WTC11 (cell line): Measurements from ENCODE around the gene PPP1CA. TPM values are rescaled to one million over a fixed set of nuclear protein-coding genes. Genes with fewer than 3 reads are reported as not detected.

ENCODE experiments used
- ATAC-seq: fragments of 200-7000 bp; cut with Tn5 transposase; 2 replicates; pipeline ENCODE4 v1.10.0; 2021; ENCODE audit warnings: mild to moderate bottlenecking, moderate library complexity
- CTCF ChIA-PET: fragments of 300-600 bp; sonication (Branson Sonifier 250); formaldehyde crosslinking; loops from one replicate; lab custom pipeline; 2021; ENCODE audit warnings: antibody characterized with exemption; lab: Charles Lee
- POLR2A ChIA-PET: fragments of 350-600 bp; sonication (Branson Sonifier 250); formaldehyde crosslinking; loops from one replicate; lab custom pipeline; 2021; ENCODE audit warnings: antibody characterized with exemption; lab: Charles Lee
- DNase-seq: peaks from one replicate; pipeline ENCODE4 v3.0.0; 2021; ENCODE audit warnings: low spot score
- H3K27ac Mint-ChIP-seq: 2 replicates; pipeline ENCODE4 v1.8.0; 2021; ENCODE audit warnings: mixed read lengths
- H3K27me3 Mint-ChIP-seq: 2 replicates; pipeline ENCODE4 v1.8.0; 2021; ENCODE audit warnings: low read depth, mild to moderate bottlenecking, moderate library complexity, mixed read lengths
- H3K36me3 Mint-ChIP-seq: 2 replicates; pipeline ENCODE4 v1.8.0; 2021; ENCODE audit warnings: mixed read lengths
- H3K4me1 Mint-ChIP-seq: 2 replicates; pipeline ENCODE4 v1.8.0; 2022; ENCODE audit warnings: mixed read lengths
- H3K4me3 Mint-ChIP-seq: 2 replicates; pipeline ENCODE4 v1.8.0; 2021; ENCODE audit warnings: mild to moderate bottlenecking, moderate library complexity, mixed read lengths
- H3K9me3 Mint-ChIP-seq: 2 replicates; pipeline ENCODE4 v1.8.0; 2021; ENCODE audit warnings: mixed read lengths
- CREB1 ChIP-seq: sonication (generic); formaldehyde crosslinking; IDR thresholded peaks from 2 replicates; pipeline ENCODE4 v1.8.0; 2023; ENCODE audit warnings: mild to moderate bottlenecking, missing genetic modification reagents
- E2F1 ChIP-seq: sonication (generic); formaldehyde crosslinking; IDR thresholded peaks from 2 replicates; pipeline ENCODE4 v1.8.0; 2022; ENCODE audit warnings: mild to moderate bottlenecking, missing genetic modification reagents
- ERG ChIP-seq: fragments of 250-450 bp; sonication (Bioruptor Pico); IDR thresholded peaks from 2 replicates; pipeline ENCODE4 v1.8.0; 2021; ENCODE audit warnings: mild to moderate bottlenecking
- FOXJ3 ChIP-seq: sonication (generic); formaldehyde crosslinking; IDR thresholded peaks from 2 replicates; pipeline ENCODE4 v1.9.0; 2021; ENCODE audit warnings: missing genetic modification reagents, mild to moderate bottlenecking, borderline replicate concordance
- MAX ChIP-seq: sonication (generic); formaldehyde crosslinking; IDR thresholded peaks from 2 replicates; pipeline ENCODE4 v1.8.0; 2022; ENCODE audit warnings: mild to moderate bottlenecking, missing genetic modification reagents
- MYBL2 ChIP-seq: sonication (generic); formaldehyde crosslinking; IDR thresholded peaks from 2 replicates; pipeline ENCODE4 v1.8.1; 2023; ENCODE audit warnings: mild to moderate bottlenecking, moderate library complexity, missing genetic modification reagents
- NR1H2 ChIP-seq: sonication (generic); formaldehyde crosslinking; IDR thresholded peaks from 2 replicates; pipeline ENCODE4 v1.9.0; 2021; ENCODE audit warnings: mild to moderate bottlenecking, moderate library complexity, missing genetic modification reagents
- TEAD1 ChIP-seq: sonication (generic); formaldehyde crosslinking; IDR thresholded peaks from 2 replicates; pipeline ENCODE4 v1.8.0; 2022; ENCODE audit warnings: mild to moderate bottlenecking, missing genetic modification reagents
- ZNF121 ChIP-seq: sonication (generic); formaldehyde crosslinking; IDR thresholded peaks from 2 replicates; pipeline ENCODE4 v1.8.0; 2023; ENCODE audit warnings: missing genetic modification reagents
- ZNF138 ChIP-seq: sonication (generic); formaldehyde crosslinking; conservative IDR thresholded peaks from 2 replicates; pipeline ENCODE4 v1.8.1; 2022; ENCODE audit warnings: mild to moderate bottlenecking, moderate library complexity, missing genetic modification reagents
- ZNF232 ChIP-seq: sonication (generic); formaldehyde crosslinking; IDR thresholded peaks from 2 replicates; pipeline ENCODE4 v1.8.0; 2022; ENCODE audit warnings: mild to moderate bottlenecking, missing genetic modification reagents
- ZNF317 ChIP-seq: sonication (generic); formaldehyde crosslinking; IDR thresholded peaks from 2 replicates; pipeline ENCODE4 v1.8.1; 2023; ENCODE audit warnings: low read depth, mild to moderate bottlenecking, moderate library complexity, missing genetic modification reagents, borderline replicate concordance
- ZNF423 ChIP-seq: fragments of 250-450 bp; sonication (Bioruptor Pico); IDR thresholded peaks from 2 replicates; pipeline ENCODE4 v2.1.2; 2022; ENCODE audit warnings: mild to moderate bottlenecking, moderate library complexity
- ZNF512 ChIP-seq: sonication (generic); formaldehyde crosslinking; IDR thresholded peaks from 2 replicates; pipeline ENCODE4 v1.8.1; 2022; ENCODE audit warnings: missing genetic modification reagents, borderline replicate concordance
- total RNA-seq: library from RNA; stranded (reverse); gene quantifications from 3 replicates; pipeline ENCODE4 v1.2.3, GENCODE V29; 2021
- TF ChIP-seq, protein P1 (sequence below): sonication (generic); formaldehyde crosslinking; IDR thresholded peaks from 2 replicates; pipeline ENCODE4 v1.8.1; 2023; ENCODE audit warnings: mild to moderate bottlenecking, missing genetic modification reagents
- TF ChIP-seq, protein P2 (sequence below): sonication (generic); formaldehyde crosslinking; IDR thresholded peaks from 2 replicates; pipeline ENCODE4 v1.8.0; 2022; ENCODE audit warnings: mild to moderate bottlenecking, missing genetic modification reagents
- TF ChIP-seq, protein P3 (sequence below): sonication (generic); formaldehyde crosslinking; IDR thresholded peaks from 2 replicates; pipeline ENCODE4 v1.8.1; 2023; ENCODE audit warnings: mild to moderate bottlenecking, missing genetic modification reagents
- TF ChIP-seq, protein P4 (sequence below): fragments of 200-600 bp; IDR thresholded peaks from 2 replicates; pipeline ENCODE4 v1.8.0; 2022; ENCODE audit warnings: antibody characterized with exemption
- TF ChIP-seq, protein P5 (sequence below): fragments of 250-450 bp; sonication (Bioruptor Pico); IDR thresholded peaks from 2 replicates; pipeline ENCODE4 v1.9.0; 2021; ENCODE audit warnings: moderate library complexity, mild to moderate bottlenecking, inconsistent platforms, borderline replicate concordance

Gene PPP1CA
- total RNA-seq, 1 experiment from 2014 or later: 220 TPM

GRCh38 chr11:67421430-67422031 lies 19.9 kb upstream of the PPP1CA start:
- ChIA-PET POLR2A (interaction anchor here (1.0 to 2.5 kb wide), 4 partner anchors 14 to 47 kb away, joined by 3 to 11 read pairs (median 6); partner anchors contain the start of genes PPP1CA and TMEM134), CTCF (interaction anchor here (1.2 to 4.1 kb wide), 5 partner anchors 19 to 208 kb away, joined by 5 to 45 read pairs (median 10); partner anchors contain the start of genes CLCF1, NUDT8, PPP1CA and TBC1D10C)
- Mint-ChIP-seq H3K4me3 (peak overlapping the region; percentile 56), H3K27me3 (peaks cover 4% of the 10 kb centered on the region; the same call in 1 of the 2 replicates), H3K36me3 (no peaks in the 10 kb centered on the region), H3K27ac (peak overlapping the region; percentile 77), H3K9me3 (no peaks in the 10 kb centered on the region), H3K4me1 (peaks cover 13% of the 10 kb centered on the region)
- TF ChIP-seq ZNF121 (CRISPR knock-in tag) (peak; percentile 51; the same call in 1 of the 2 replicates), ZNF138 (no peak), NR1H2 (CRISPR knock-in tag) (no peak)
- ATAC-seq (peak; percentile 18), DNase-seq (no peak)

- H3K9me3 Mint-ChIP-seq: no peaks in the 10 kb centered on the region
- H3K4me1 Mint-ChIP-seq: peaks cover 19% of the 10 kb centered on the region
- peaks cover 6% of the 10 kb centered on the region; the same call in 1 of the 2 replicates for H3K27me3 Mint-ChIP-seq
- ChIA-PET POLR2A (interaction anchor here (0.8 to 2.5 kb wide), 6 partner anchors 14 to 48 kb away, joined by 3 to 11 read pairs (median 4); partner anchors contain the start of genes PPP1CA, RAD9A and TMEM134), CTCF (interaction anchor here (0.6 to 4.1 kb wide), 10 partner anchors 18 to 209 kb away, joined by 3 to 45 read pairs (median 5); partner anchors contain the start of genes CLCF1, NUDT8, PPP1CA and TBC1D10C)
- ATAC-seq (peak; percentile 96), DNase-seq (peak; percentile 99)
- H3K4me3 Mint-ChIP-seq: peak overlapping the region; percentile 63
- H3K36me3 Mint-ChIP-seq: no peaks in the 10 kb centered on the region
- peak overlapping the region; percentile 77 for H3K27ac Mint-ChIP-seq
- no peak for TF ChIP-seq ZNF317
- TF ChIP-seq MYBL2 (CRISPR knock-in tag): no peak
- TF ChIP-seq, protein P1, sequence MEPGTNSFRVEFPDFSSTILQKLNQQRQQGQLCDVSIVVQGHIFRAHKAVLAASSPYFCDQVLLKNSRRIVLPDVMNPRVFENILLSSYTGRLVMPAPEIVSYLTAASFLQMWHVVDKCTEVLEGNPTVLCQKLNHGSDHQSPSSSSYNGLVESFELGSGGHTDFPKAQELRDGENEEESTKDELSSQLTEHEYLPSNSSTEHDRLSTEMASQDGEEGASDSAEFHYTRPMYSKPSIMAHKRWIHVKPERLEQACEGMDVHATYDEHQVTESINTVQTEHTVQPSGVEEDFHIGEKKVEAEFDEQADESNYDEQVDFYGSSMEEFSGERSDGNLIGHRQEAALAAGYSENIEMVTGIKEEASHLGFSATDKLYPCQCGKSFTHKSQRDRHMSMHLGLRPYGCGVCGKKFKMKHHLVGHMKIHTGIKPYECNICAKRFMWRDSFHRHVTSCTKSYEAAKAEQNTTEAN (CRISPR knock-in tag): no peak
- TF ChIP-seq MAX (CRISPR knock-in tag): no peak; the same call in 1 of the 2 replicates
- TF ChIP-seq FOXJ3 (CRISPR knock-in tag): no peak
- TF ChIP-seq ZNF423 (CRISPR knock-in tag): no peak
- no peak for TF ChIP-seq ZNF512 (CRISPR knock-in tag)
- TF ChIP-seq, protein P2, sequence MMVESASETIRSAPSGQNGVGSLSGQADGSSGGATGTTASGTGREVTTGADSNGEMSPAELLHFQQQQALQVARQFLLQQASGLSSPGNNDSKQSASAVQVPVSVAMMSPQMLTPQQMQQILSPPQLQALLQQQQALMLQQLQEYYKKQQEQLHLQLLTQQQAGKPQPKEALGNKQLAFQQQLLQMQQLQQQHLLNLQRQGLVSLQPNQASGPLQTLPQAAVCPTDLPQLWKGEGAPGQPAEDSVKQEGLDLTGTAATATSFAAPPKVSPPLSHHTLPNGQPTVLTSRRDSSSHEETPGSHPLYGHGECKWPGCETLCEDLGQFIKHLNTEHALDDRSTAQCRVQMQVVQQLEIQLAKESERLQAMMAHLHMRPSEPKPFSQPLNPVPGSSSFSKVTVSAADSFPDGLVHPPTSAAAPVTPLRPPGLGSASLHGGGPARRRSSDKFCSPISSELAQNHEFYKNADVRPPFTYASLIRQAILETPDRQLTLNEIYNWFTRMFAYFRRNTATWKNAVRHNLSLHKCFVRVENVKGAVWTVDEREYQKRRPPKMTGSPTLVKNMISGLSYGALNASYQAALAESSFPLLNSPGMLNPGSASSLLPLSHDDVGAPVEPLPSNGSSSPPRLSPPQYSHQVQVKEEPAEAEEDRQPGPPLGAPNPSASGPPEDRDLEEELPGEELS: peak; percentile 75
- no peak for TF ChIP-seq CREB1 (CRISPR knock-in tag)
- TF ChIP-seq, protein P3, sequence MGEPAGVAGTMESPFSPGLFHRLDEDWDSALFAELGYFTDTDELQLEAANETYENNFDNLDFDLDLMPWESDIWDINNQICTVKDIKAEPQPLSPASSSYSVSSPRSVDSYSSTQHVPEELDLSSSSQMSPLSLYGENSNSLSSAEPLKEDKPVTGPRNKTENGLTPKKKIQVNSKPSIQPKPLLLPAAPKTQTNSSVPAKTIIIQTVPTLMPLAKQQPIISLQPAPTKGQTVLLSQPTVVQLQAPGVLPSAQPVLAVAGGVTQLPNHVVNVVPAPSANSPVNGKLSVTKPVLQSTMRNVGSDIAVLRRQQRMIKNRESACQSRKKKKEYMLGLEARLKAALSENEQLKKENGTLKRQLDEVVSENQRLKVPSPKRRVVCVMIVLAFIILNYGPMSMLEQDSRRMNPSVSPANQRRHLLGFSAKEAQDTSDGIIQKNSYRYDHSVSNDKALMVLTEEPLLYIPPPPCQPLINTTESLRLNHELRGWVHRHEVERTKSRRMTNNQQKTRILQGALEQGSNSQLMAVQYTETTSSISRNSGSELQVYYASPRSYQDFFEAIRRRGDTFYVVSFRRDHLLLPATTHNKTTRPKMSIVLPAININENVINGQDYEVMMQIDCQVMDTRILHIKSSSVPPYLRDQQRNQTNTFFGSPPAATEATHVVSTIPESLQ (CRISPR knock-in tag): no peak
- TF ChIP-seq, protein P4, sequence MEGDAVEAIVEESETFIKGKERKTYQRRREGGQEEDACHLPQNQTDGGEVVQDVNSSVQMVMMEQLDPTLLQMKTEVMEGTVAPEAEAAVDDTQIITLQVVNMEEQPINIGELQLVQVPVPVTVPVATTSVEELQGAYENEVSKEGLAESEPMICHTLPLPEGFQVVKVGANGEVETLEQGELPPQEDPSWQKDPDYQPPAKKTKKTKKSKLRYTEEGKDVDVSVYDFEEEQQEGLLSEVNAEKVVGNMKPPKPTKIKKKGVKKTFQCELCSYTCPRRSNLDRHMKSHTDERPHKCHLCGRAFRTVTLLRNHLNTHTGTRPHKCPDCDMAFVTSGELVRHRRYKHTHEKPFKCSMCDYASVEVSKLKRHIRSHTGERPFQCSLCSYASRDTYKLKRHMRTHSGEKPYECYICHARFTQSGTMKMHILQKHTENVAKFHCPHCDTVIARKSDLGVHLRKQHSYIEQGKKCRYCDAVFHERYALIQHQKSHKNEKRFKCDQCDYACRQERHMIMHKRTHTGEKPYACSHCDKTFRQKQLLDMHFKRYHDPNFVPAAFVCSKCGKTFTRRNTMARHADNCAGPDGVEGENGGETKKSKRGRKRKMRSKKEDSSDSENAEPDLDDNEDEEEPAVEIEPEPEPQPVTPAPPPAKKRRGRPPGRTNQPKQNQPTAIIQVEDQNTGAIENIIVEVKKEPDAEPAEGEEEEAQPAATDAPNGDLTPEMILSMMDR: no peak
- no peak for TF ChIP-seq ZNF138
- TF ChIP-seq, protein P5, sequence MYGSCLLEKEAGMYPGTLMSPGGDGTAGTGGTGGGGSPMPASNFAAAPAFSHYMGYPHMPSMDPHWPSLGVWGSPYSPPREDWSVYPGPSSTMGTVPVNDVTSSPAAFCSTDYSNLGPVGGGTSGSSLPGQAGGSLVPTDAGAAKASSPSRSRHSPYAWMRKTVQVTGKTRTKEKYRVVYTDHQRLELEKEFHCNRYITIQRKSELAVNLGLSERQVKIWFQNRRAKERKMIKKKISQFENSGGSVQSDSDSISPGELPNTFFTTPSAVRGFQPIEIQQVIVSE: no peak
- no peak for TF ChIP-seq E2F1 (CRISPR knock-in tag)
- TF ChIP-seq ERG (CRISPR knock-in tag): no peak
- TF ChIP-seq ZNF232: 0 out of 2 replicates have a peak, but pooled peaks have one; percentile 63
- TF ChIP-seq TEAD1 (CRISPR knock-in tag): peak; percentile 51; the same call in 1 of the 2 replicates
These were observed 19.2 kb upstream of the PPP1CA start for GRCh38 chr11:67420646-67421429.
